Aorta (tissue), 5 donors: Measurements from ENCODE around the gene SLC16A3. TPM values are rescaled to one million over a fixed set of nuclear protein-coding genes. Genes with fewer than 3 reads are reported as not detected.
"Not testable (repeated sequence)": the region's sequence is repeated elsewhere in the genome, so short reads cannot be mapped to it uniquely, and the experiment has no call there.

Source experiments
- ATAC-seq: fragments of 200-7000 bp; cut with Tn5 transposase; one replicate; pipeline ENCODE4 v1.9.1; 2022; ENCODE audit warnings: moderate library complexity; ENCODE audit not compliant: low FRiP score
- DNase-seq, 2 donors: peaks; one replicate each; pipeline ENCODE4 v3.0.0-alpha.2; 2020
- H3K27ac ChIP-seq, 2 donors: one replicate each; pipeline ENCODE4 v1.5.1; 2013; ENCODE audit warnings: low read length in 2 of 2, mild to moderate bottlenecking in 2 of 2, moderate library complexity in 2 of 2, control low read depth in 1 of 2, inconsistent platforms in 1 of 2, low read depth in 1 of 2
- H3K27me3 ChIP-seq, 2 donors: one replicate each; pipeline ENCODE4 v1.6.1; 2013; ENCODE audit warnings: control low read depth in 1 of 2, low read length in 1 of 2, mild to moderate bottlenecking in 1 of 2, moderate library complexity in 1 of 2; ENCODE audit not compliant: insufficient read depth in 2 of 2, control insufficient read depth in 1 of 2
- H3K36me3 ChIP-seq, 2 donors: one replicate each; pipeline ENCODE4 v1.6.1; 2013; ENCODE audit warnings: control low read depth in 1 of 2, low read length in 1 of 2, mild to moderate bottlenecking in 1 of 2; ENCODE audit not compliant: insufficient read depth in 2 of 2, control insufficient read depth in 1 of 2
- H3K4me1 ChIP-seq, 2 donors: one replicate each; pipeline ENCODE4 v1.6.1; 2013; ENCODE audit warnings: low read length in 2 of 2, control low read depth in 1 of 2, mild to moderate bottlenecking in 1 of 2, moderate library complexity in 1 of 2; ENCODE audit not compliant: insufficient read depth in 2 of 2, control insufficient read depth in 1 of 2
- H3K4me3 ChIP-seq, 2 donors: one replicate each; pipeline ENCODE4 v1.5.1; 2013; ENCODE audit warnings: low read length in 2 of 2, control low read depth in 1 of 2, mild to moderate bottlenecking in 1 of 2
- H3K9me3 ChIP-seq: one replicate; pipeline ENCODE4 v1.6.1; 2013; ENCODE audit warnings: mild to moderate bottlenecking, low read length; ENCODE audit not compliant: control insufficient read depth
- WGBS, 2 donors: extraction: QIAGEN DNeasy Blood & Tissue Kit; methylation state at CpG; one replicate each; pipeline ENCODE4 v1.1.7; 2013; 5-methylcytosine and 5-hydroxymethylcytosine counted together
- intact Hi-C, 2 donors: fragments of 100-400 bp; cut with DNase I; formaldehyde crosslinking; loops; one replicate each; pipeline versions ENCODE4 v1.14.2 to v1.15.0; 2022
- polyA plus RNA-seq, 2 donors: library from polyadenylated mRNA; stranded (reverse); fragments of 200-250 nt; gene quantifications; one replicate each; pipeline ENCODE4 v1.2.3, GENCODE V29; 2013
- total RNA-seq, 2 donors: library from RNA; stranded (reverse); fragmentation: NEBNext Ultra II Directional; extraction: Animal tissue kit (Norgen Biotek cat#: 25700); gene quantifications; one replicate each; pipeline ENCODE4 v1.2.1, GENCODE V29; 2021
- donor health status: healthy with polysubstance abuse.
- donor health status: Bipolar disorder and iron deficiency.
- donor health status: DM: no; HTN: no; CAD: no.
- donor health status: DM: no; HTN: no; CAD: no.
- donor health status: DM: yes; HTN: yes; CAD: no.

The SLC16A3 gene
- total and polyA plus RNA-seq, 4 donors = 7.6 to 96.9 (median 38.0) TPM

- intact Hi-C loops = no loop called here
- DNase-seq (no peak), ATAC-seq (no peak)
- H3K4me1 ChIP-seq = no peaks in the 10 kb centered on the region
- no peaks in the 10 kb centered on the region for H3K27me3 ChIP-seq
- no peak overlapping the region for H3K4me3 ChIP-seq
- H3K9me3 ChIP-seq = no peaks in the 10 kb centered on the region
- no peak overlapping the region for H3K27ac ChIP-seq
- 92 to 94% methylated on average over 28 of the region's 28 CpGs for WGBS, 2 donors
- H3K36me3 ChIP-seq = peaks cover 4 to 26% of the 10 kb centered on the region in 2 donors
Measured at GRCh38 chr17:82252511-82253178, 23.8 kb downstream of the SLC16A3 start.

- peaks cover 4 to 25% of the 10 kb centered on the region in 2 donors for H3K36me3 ChIP-seq
- ATAC-seq (no peak), DNase-seq (no peak)
- H3K9me3 ChIP-seq = no peaks in the 10 kb centered on the region
- H3K27ac ChIP-seq = no peak overlapping the region
- 95% methylated on average over 12 of the region's 12 CpGs for WGBS, 2 donors
- H3K4me3 ChIP-seq = no peak overlapping the region
- intact Hi-C loops = no loop called here
- no peaks in the 10 kb centered on the region for H3K27me3 ChIP-seq
- H3K4me1 ChIP-seq = no peaks in the 10 kb centered on the region
Measured at GRCh38 chr17:82253179-82253544, 24.3 kb downstream of the SLC16A3 start.

GRCh38 chr17:82254096-82254495 lies 25.3 kb downstream of the SLC16A3 start:
- H3K4me1 ChIP-seq, H3K9me3 ChIP-seq, ATAC-seq, DNase-seq, H3K27ac ChIP-seq, H3K4me3 ChIP-seq, intact Hi-C loops, H3K27me3 ChIP-seq: not testable (repeated sequence)
- H3K36me3 ChIP-seq = peaks cover 4 to 23% of the 10 kb centered on the region in 2 donors
- 98% methylated on average over 39 of the region's 39 CpGs for WGBS, 2 donors

- H3K4me3 ChIP-seq, H3K27ac ChIP-seq, H3K9me3 ChIP-seq, H3K27me3 ChIP-seq, ATAC-seq, DNase-seq, H3K4me1 ChIP-seq, intact Hi-C loops: not testable (repeated sequence)
- 97% methylated on average over 33 of the region's 33 CpGs for WGBS, 2 donors
- peaks cover 4 to 23% of the 10 kb centered on the region in 2 donors for H3K36me3 ChIP-seq
Measured at GRCh38 chr17:82254746-82255145, 25.9 kb downstream of the SLC16A3 start.

GRCh38 chr17:82255402-82255972 lies 26.6 kb downstream of the SLC16A3 start:
- no peak overlapping the region for H3K27ac ChIP-seq
- DNase-seq (no peak), ATAC-seq (no peak)
- no peak overlapping the region for H3K4me3 ChIP-seq
- intact Hi-C loops = no loop called here
- peaks cover 4 to 26% of the 10 kb centered on the region in 2 donors for H3K36me3 ChIP-seq
- no peaks in the 10 kb centered on the region for H3K27me3 ChIP-seq
- no peaks in the 10 kb centered on the region for H3K9me3 ChIP-seq
- H3K4me1 ChIP-seq = no peaks in the 10 kb centered on the region
- 76 to 79% methylated on average over 15 of the region's 15 CpGs for WGBS, 2 donors

- ATAC-seq = no peak
- Histone ChIP-seq H3K36me3 (peaks cover under 1 to 21% of the 10 kb centered on the region in 2 donors), H3K27me3 (no peaks in the 10 kb centered on the region), H3K4me1 (no peaks in the 10 kb centered on the region), H3K27ac (no peak overlapping the region), H3K9me3 (no peaks in the 10 kb centered on the region), H3K4me3 (no peak overlapping the region)
- WGBS, 2 donors = 88 to 90% methylated on average over 14 of the region's 14 CpGs
- intact Hi-C loops = no loop called here
- no peak for DNase-seq
Measured at GRCh38 chr17:82256242-82256885, 27.5 kb downstream of the SLC16A3 start.

- Histone ChIP-seq H3K4me3 (no peak overlapping the region), H3K27me3 (no peaks in the 10 kb centered on the region), H3K27ac (no peak overlapping the region), H3K4me1 (no peaks in the 10 kb centered on the region), H3K9me3 (no peaks in the 10 kb centered on the region), H3K36me3 (peaks cover 0 to 19% of the 10 kb centered on the region in 2 donors)
- ATAC-seq (no peak), DNase-seq (peak in 1 of 2 donors; percentile 78)
- 67 to 70% methylated on average over 10 of the region's 10 CpGs for WGBS, 2 donors
- intact Hi-C loops = no loop called here
Measured at GRCh38 chr17:82257473-82257872, 28.6 kb downstream of the SLC16A3 start.

GRCh38 chr17:82258555-82258954 lies 29.7 kb downstream of the SLC16A3 start:
- intact Hi-C loops = no loop called here
- Histone ChIP-seq H3K27ac (no peak overlapping the region), H3K4me1 (no peaks in the 10 kb centered on the region), H3K4me3 (no peak overlapping the region), H3K9me3 (no peaks in the 10 kb centered on the region), H3K36me3 (peaks cover 0 to 15% of the 10 kb centered on the region in 2 donors), H3K27me3 (no peaks in the 10 kb centered on the region)
- no peak for ATAC-seq
- 74 to 77% methylated on average over 5 of the region's 5 CpGs for WGBS, 2 donors
- no peak for DNase-seq
